Fibroblast of skin of right biceps (primary cell): ENCODE data around the gene FBXL3.
"Not testable (repeated sequence)": the region's sequence is repeated elsewhere in the genome, so short reads cannot be mapped to it uniquely, and the experiment has no call there.

Experiments
- DNase-seq: peaks from one replicate; pipeline ENCODE4 v3.0.0-alpha.2; 2013

Gene FBXL3

GRCh38 chr13:76982061-76982460, 44.9 kb downstream of the FBXL3 start:
- no peak for DNase-seq

DNA sequence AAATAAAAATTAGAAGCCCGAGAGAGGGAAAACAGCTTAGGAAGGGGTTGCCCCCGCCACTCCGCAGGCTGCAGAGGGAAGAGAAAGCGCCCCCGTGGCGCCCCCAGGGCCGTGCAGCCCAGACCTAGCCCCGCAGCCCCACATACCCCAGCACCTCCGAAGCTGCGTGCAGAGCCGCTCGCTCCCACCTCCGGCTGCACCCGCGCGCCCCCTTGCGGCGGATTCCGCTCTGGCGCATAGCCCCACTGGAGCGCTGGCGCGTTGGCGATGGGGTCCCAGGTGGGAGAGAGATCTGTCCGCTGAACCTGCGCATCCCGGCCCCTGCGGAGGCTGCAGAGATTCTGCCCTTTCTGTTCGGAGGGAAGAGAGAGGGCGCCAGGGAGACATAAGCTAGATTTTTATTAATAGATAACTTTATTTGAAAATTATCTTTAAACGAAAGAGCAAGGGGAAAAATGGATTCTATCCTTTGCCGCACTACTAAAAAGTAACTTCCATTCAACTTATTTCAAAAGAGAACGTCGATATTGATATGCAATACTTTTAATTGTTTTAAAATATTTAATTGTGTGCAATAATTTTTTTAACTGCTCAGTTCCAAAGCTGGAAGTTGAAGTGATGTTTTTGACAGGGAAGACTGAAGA, 46.8 kb downstream of the FBXL3 start:
- peak; percentile 53 for DNase-seq

GRCh38 chr13:76976929-76977328, 50.0 kb downstream of the FBXL3 start:
- DNase-seq, result no peak

- peak; percentile 70 for DNase-seq
Observed at GRCh38 chr13:76976490-76976889, 50.5 kb downstream of the FBXL3 start.

- DNase-seq, result no peak
Observed at GRCh38 chr13:76975863-76976262, 51.1 kb downstream of the FBXL3 start.

DNA sequence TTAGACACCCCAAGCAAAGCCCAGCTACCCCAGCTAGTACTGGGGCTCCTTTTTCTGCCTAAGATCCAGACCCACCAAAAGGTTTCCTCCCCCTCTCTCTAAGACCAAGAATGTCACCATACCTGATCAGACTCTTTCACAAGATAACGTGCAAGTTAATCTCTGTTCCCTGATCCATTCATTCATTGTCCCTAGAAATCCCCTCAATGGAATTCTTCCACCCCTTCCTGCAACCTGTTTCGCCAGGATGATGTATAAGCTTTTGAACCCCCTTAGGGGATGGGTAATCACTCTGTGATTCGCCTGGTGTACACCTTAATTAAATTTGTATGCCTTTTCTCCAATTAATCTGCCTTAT, 52.4 kb downstream of the FBXL3 start:
- no peak for DNase-seq

GRCh38 chr13:76973920-76974617, 52.9 kb downstream of the FBXL3 start:
- DNase-seq, result no peak

- DNase-seq, result no peak
Observed at GRCh38 chr13:76971851-76972829, 54.8 kb downstream of the FBXL3 start.

DNA sequence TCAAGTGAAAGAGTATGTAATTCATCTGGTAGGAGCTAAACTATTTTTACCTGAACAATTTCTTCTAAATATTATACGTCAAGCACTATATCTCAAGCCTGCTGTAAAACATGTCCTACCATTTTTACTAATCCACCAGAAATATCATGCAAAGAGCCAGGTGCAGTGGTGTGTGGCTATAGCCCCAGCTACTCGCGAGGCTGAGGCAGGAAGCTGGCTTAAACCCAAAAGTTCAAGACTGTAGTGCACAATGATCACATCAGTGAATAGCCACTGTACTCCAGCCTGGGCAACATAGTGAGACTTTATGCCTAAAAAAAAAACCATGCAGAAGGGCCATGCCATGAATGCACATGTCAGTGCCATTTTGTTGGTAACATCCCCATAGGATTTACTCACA, 55.7 kb downstream of the FBXL3 start:
- no peak for DNase-seq

DNA sequence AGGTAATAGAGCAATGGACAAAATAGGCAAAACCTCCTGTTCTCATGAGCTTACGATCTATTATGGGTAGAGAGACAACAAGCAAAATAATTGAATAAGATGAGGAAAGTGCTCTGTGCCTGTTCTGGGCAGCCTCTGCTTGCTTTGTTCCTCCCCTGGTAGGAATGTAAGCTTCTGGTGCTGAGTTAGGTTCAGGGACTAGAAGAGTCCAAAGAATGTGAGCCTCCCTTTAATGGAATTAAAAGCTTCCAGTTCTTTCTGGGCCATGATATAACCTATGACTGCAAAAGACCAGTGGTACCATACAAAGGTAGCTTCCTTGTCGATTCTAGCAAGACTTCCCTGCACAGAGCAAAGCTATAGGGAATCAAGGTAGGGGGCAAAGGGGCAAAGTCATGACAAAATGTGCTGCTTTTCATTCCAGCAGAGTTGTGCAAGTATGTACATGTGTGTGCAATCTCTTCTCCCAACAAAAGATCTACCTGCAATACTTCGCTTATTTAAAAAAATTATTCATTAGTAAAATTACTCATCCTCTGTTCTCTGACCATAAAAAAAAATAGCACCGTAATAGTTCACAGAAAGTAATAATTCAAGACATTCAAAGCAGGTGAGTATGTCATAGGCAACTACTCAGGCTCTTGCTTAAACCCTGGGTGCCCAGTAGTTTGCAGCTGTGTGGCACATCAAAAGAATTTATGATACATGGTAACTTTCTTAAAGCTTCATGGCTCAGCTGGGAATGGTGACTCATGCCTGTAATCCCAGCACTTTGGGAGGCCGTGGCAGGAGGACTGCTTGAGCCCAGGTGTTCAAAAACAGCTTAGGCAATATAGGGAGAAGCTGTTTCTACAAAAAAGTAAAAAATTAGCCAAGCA, 57.2 kb downstream of the FBXL3 start:
- no peak for DNase-seq

- DNase-seq, result no peak
Observed at GRCh38 chr13:76968041-76968440, 58.9 kb downstream of the FBXL3 start.

GRCh38 chr13:76967031-76967430, 59.9 kb downstream of the FBXL3 start:
- DNase-seq, result no peak

DNA sequence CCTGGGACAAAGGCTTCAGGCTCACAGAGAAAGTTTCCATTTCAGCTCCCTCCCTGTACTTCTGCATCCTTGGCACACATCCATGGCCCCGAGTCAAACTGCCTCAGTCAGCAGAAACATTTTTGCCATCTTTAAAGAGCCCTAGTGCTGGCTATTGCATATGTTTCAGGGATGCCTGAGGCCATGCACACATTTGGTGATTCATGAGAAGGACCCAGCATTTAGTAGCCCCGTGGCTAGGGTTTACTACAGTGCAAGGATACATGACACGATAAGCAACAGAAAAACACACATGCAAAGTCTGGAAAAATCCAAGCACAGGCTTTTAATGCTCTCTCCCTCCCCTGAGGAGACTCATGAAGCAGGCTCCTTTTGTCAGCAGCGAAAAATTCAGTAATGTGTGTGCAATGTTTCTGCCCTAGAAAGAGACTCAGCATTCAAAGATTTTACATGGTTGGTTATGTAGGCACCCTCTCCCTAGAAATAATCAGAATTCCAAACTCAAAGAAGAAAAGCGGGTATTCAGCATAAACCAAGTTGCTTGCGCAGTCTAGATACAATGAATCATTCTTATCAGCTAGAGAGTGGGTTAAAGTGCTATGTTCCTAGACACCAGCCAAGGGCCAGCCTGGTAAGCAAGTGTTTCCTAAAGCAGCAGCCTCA, 61.1 kb downstream of the FBXL3 start:
- peak; percentile 76 for DNase-seq

DNA sequence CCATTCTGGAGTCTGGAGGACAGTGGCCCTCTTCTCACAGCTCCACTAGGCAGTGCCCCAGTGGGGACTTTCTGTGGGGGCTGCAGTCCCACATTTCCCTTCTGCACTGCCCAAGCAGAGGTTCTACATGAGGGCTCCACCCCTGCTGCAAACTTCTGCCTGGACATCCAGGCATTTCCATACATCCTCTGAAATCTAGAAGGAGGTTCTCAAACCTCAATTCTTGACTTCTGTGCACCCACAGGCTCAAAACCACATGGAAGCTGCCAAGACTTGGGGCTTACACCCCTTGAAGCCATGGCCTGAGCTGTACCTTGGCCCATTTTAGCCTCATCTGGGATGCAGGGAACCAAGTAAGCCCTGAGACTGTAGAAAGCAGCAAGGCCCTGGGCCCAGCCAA, 67.2 kb downstream of the FBXL3 start:
- DNase-seq, result not testable (repeated sequence)

DNA sequence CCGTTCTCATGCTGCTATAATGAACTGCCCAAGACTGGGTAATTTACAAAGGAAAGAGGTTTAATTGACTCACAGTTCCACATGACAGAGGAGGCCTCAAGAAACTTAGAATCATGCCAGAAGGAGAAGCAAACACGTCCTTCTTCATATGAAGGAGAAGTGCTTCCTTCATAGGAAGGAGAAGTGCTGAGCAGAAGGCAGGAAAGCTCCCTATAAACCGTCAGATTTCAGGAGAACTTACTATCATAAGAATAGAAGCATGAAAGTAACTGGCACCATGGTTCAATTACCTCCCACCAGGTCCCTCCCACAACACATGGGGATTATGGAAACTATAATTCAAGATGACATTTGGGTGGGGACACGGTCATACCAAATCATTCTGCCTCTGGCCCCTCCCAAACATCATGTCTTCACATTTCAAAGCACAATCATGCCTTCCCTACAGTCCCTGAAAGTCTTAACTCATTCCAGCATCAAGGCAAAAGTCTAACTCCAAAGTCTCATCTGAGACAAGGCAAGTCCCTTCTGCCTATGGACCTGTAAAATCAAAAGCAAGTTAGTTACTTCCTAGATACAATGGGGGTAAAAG, 68.0 kb downstream of the FBXL3 start:
- DNase-seq, result no peak

- no peak for DNase-seq
Observed at GRCh38 chr13:76955661-76956060, 71.3 kb downstream of the FBXL3 start.
